ENCODE data around the gene AADAC.
"Not testable (repeated sequence)": the region's sequence is repeated elsewhere in the genome, so short reads cannot be mapped to it uniquely, and the experiment has no call there.

AADAC gene

GRCh38 chr3:151859905-151860304, 46.0 kb downstream of the AADAC start:
- DNase-seq, result no peak

GRCh38 chr3:151863611-151864010, 49.7 kb downstream of the AADAC start:
- DNase-seq, result no peak

- no peak for DNase-seq
Observed at GRCh38 chr3:151864423-151865101, 50.6 kb downstream of the AADAC start.

- DNase-seq, result no peak
Observed at GRCh38 chr3:151866711-151867410, 52.9 kb downstream of the AADAC start.

GRCh38 chr3:151867666-151868065, 53.8 kb downstream of the AADAC start:
- DNase-seq, result no peak

- no peak for DNase-seq
Observed at GRCh38 chr3:151869181-151869580, 55.3 kb downstream of the AADAC start.

GRCh38 chr3:151871639-151872468, 57.9 kb downstream of the AADAC start:
- DNase-seq, result no peak

GRCh38 chr3:151873398-151873797, 59.5 kb downstream of the AADAC start, which contains the start of gene SUCNR1:
Gene SUCNR1 (plus strand): TSS chr3:151873643. CDS start chr3:151879893, 6,250 bp downstream.
- DNase-seq, result no peak

GRCh38 chr3:151874079-151874478, 60.2 kb downstream of the AADAC start:
- not testable (repeated sequence) for DNase-seq

- no peak for DNase-seq
Observed at GRCh38 chr3:151875759-151876158, 61.8 kb downstream of the AADAC start.

- DNase-seq, result no peak
Observed at GRCh38 chr3:151877269-151877668, 63.4 kb downstream of the AADAC start.
